Measurements from ENCODE around the gene TOGARAM1.

- TF ChIP-seq CTCF (IDR thresholded peaks at IDR 0.05) (no peak), POLR2A (IDR thresholded peaks at IDR 0.05) (no peak), EP300 (IDR thresholded peaks at IDR 0.05) (no peak)
These were observed 89.2 kb downstream of the TOGARAM1 start for GRCh38 chr14:45051180-45051579.
